T-helper 9 cell (primary cell): ENCODE results near the gene PKN1.
A peak's percentile ranks its signal among the peaks of the same experiment; 100 is the strongest.
"Not testable (repeated sequence)": the region's sequence is repeated elsewhere in the genome, so short reads cannot be mapped to it uniquely, and the experiment has no call there.

ENCODE experiments used
- DNase-seq: peaks from one replicate; pipeline ENCODE4 v3.0.0-alpha.2; 2020

PKN1 gene

DNA sequence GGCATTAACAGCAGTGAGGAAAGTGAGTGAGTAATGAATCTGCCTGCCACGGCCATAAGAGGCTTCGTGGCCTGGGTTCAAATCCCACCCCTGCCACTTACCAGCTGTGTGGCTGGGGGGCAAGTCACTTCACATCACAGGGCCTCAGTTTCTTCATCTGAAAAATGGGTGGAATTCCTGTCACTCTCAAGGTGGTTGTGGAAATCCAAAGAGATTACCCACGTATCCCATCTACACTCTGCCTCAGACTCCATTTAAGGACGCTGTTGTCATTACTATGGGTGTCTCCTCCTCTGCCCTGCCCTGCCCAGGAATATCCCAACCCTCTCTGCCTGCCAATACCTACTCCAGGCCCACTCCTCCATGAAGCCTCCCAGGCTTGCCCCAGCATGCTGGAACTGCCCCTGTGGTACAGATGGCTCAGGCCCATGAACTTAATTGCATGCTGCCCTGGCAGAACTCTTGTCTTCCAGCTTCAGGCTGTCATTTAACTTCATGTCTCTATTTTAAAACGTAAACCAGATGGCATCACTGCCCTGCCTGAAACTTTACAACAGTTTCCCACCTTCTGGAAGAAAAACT, 59.7 kb downstream of the PKN1 start:
- DNase-seq: no peak

DNA sequence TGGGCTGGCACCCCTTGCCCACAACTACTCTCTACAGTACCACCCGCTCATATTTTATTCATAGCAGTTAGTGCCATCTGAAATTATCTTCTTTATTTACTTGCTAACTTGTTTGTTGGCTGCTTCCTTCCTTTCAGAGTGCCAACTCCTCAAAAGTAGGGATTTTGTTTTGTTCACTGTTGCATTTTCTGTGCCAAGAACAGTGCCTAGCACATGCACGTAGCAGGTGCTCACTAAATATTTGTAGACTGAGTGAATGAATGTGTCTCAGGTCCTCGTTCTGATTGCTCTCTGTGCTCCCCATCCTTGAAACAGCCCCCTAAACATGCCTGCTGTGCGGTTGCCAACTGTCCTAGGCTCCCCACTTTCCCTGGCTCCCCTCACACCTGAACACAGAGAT, 61.3 kb downstream of the PKN1 start:
- DNase-seq: no peak

DNA sequence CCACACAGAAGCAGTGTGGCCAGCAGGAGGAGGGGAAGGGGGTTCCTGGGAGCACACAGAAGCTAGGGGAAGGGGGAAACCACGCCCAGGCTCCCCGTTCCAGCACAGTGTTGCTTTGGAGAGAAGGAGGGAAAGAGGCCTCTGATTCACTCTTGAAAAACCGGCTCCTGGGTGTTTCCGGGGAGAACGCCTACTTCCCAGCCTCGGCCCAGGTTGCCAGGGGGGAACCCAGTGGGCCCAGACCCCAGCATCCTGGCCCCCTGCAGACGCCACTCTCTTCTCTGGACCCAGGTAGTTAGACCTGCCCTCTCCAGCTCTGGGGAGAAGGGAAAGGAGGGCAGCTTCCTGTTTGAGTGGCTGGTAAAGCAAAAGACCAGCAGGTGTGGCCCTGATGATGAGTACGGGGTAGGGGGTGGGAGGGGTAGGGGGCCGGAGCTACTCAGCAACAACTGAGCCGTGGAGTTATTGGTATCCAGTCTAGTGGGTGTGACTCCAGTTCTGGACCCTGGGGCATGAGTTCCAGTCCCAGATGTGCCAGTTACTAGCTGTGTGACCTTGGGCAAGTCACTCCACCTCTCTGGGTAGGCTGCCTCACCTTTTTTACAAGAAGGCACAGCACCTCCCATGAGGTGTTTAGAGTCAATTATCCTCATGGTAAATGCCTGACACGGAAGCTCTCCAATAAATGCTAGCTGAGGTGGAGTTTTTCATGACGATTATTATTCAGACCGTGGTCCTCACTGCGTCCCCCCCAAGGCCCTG, 62.0 kb downstream of the PKN1 start:
- no peak for DNase-seq

DNA sequence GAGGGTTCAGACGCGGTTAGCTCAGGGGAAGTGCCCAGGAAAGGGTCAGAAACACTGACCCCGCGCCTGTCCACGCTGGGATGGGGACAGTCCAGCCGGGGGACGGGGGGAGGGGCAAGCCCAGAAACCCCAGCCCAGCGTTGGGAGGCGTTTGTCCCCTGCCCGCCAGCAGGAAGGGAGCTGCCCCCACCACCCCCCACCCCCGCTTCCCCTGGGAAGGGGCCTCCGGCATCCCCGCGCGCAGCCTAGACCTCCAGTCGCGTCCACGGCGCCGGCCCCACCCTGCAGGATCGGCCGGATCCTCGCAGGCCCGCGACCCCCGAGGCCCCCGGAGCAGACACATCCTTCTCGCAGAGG, 62.5 kb downstream of the PKN1 start:
- DNase-seq: no peak

DNA sequence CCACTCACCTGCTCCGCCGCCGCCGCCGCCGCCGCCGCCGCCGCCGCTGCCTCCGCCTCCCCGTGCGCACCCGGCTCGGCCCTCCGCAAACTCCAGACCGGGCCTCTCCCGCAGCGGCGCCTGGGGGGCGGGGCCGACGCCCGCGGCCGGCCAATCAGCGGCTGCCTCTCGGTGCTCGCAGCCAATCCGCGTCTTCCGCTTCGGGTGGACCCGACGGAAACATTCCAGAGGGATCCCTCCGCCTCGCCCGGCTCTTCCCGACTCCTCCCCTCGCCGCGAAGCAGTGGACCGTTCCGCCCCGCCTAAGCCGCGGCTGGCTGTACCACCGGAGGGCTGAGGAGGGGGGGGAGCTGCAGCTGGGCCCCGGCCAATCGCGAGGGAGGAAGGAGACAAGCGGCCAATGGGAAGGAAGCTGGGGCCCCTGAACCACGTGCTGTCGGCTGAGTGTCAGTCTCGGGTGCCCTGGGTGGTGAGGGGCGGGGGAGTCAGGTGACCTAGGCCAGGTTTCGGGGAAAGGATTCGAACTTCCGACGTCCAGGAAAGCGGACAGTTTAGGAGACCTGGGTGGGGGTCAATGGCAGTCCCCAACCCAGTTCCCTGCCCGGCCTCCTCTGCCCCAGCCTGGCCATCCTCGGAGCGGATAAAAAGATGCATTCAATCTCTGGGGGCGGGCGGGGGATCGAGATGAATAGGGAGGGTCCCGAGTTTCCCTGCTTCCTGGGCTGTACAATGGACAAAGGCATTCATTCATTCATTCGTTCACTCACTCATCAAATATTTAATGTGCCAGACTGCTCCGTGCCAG, 63.1 kb downstream of the PKN1 start, which contains the start of gene GIPC1:
Gene GIPC1 (minus strand): TSS at position 99 of the 805 bp plus-strand sequence. CDS start 13,151 bp downstream, outside the sequence.
- DNase-seq: peak; percentile 76

DNA sequence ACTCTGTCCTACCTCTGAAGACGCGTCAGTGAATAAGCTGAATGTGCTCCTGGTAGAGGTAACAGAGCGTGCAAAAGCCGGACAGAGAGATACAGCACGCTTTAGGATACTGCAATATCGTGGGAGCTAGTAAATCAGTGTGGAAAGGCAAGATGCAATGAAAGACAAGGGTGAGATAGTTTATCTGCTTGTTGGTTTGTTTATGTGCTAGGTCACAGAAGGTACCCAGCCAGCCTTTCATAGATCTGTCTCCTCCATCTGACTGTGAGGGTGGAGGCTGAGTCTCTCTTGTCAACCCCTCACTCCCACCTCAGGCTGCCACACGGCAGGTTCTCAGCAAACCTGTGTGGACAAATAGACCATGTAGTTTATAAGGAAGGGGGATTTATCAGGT, 63.7 kb downstream of the PKN1 start:
- DNase-seq: no peak

DNA sequence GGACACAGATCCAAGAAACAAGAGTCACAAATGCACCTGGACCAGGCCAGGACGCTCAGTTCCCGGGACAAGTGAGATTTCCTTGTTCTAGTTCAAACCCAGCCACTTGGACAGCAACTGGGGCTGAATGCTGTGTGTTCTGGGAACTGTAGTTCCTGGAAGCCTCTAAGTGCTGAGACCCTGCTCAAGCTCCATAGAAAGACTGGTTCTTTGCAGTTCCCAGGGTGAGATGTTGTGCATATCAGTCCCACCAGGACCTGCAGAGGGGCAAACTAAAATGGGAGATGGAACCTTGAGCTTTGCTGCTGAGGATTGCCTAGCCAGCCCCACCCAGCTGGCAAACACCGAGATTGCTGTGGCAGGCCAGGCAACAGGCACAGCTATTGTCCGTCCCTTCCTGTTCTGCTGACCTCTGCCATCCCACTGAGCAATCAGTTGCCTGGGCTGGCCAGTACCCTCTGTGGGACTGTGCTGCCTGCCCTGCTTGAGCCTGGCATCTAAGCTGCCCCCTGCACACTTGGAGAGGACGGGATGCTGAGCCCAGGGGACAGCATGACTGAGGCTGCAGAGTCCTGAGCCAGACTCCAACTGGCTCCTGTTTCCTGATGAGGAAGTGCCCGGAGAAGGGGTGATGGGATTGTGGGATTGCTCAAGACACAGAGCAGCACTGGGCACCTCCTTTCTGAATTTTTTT, 64.3 kb downstream of the PKN1 start:
- DNase-seq: no peak

DNA sequence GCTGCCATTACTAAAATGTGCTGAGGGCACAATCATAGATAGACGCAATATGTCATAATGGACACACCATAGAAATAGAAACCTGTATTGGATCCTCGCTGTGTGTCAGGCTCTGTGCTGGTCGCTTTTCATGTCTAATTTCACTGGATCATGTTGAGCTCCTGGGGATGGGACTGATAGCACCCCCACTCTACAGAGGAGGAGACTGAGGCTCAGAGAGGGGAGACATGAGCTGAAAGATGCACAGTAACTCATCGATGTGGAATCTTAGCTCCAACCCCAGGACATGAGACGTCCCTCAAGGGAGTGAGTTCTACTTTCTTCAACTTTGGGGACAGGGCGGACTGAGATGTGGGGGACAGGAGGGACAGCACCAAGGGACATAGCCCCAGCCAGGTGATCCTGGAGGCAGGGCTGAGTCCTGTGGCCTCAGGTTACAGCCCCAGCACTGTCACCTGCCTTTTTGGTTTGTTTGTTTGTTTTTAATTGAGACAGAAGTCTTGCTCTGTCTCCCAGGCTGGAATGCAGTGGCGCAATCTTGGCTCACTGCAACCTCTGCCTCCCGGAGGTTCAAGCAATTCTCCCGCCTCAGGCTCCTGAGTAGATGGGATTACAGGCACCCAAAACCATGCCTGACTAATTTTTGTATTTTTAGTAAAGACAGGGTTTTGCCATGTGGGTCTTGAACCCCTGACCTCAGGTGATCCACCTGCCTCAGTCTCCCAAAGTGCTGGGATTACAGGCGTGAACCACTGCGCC, 69.4 kb downstream of the PKN1 start:
- DNase-seq: no peak

DNA sequence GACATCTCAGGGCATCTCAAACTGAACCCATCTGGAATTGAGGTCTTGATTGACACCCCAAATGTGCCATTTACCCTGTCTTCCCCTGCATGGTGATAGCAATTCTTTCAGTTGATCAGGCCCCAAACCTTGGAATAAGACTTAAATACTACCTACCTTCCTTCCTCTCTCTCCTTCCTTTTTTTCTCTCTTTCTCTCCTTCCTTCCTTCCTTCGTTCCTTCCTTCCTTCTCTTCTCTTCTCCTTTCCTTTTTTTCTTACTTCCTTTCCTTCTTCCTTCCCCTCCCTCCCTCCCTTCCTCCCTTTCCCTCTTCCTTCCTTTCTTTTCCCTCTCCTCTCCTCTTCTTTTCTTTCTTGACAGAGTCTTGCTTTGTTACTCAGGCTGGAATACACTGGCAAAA, 70.2 kb downstream of the PKN1 start:
- DNase-seq: no peak

DNA sequence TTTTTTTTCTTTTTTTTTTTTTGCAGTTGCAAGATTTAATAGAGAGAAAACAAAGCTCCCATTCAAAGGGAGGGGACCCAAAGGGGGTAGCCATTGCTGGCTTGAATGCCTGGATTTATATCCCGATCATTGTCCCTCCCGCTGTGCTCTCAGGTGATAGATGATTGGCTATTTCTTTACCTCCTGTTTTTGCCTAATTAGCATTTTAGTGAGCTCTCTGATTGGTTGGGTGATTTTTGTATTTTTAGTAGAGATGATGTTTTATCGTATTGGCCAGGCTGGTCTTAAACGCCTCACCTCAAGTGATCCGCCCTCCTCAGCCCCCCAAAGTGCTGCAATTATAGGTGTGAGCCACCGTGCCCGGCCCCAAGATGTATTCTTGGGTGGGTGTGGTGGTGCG, 71.5 kb downstream of the PKN1 start:
- not testable (repeated sequence) for DNase-seq

DNA sequence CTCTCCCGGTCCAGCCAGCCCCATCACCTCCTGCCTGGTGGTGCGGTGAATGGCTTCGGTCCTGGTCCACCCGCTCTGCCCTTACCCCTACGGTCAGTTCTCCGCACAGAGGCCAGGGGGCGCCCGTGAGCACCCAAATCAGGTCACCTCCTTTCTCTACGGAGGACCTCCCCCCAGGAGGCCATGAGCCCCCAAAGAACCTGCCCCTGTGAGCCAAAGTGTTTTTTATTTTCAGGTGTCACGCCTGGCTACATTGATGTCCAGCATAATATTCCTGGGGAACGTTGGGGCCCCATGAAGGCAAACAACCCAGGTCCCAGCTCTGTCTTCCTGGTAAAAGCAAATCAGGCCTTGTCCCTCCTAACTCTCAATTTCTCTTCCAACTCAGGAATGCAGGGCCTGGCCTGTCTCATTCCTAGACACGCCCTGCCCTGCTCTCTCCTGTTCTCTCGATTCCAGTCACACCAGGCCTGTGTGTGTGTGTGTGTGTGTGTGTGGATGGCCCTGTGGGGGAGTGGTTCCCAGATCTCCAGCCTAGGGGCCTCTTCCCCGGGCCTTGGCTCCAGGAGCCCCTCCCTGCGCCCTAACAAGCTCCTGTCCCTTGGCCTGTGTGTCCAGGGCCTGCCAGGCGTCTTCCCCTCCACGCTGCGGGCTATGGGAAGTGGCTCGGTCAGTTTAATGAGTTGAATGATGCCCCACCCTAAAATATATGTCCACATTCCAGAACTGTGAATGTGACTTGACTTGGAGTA, 72.6 kb downstream of the PKN1 start:
- peak; percentile 71 for DNase-seq

DNA sequence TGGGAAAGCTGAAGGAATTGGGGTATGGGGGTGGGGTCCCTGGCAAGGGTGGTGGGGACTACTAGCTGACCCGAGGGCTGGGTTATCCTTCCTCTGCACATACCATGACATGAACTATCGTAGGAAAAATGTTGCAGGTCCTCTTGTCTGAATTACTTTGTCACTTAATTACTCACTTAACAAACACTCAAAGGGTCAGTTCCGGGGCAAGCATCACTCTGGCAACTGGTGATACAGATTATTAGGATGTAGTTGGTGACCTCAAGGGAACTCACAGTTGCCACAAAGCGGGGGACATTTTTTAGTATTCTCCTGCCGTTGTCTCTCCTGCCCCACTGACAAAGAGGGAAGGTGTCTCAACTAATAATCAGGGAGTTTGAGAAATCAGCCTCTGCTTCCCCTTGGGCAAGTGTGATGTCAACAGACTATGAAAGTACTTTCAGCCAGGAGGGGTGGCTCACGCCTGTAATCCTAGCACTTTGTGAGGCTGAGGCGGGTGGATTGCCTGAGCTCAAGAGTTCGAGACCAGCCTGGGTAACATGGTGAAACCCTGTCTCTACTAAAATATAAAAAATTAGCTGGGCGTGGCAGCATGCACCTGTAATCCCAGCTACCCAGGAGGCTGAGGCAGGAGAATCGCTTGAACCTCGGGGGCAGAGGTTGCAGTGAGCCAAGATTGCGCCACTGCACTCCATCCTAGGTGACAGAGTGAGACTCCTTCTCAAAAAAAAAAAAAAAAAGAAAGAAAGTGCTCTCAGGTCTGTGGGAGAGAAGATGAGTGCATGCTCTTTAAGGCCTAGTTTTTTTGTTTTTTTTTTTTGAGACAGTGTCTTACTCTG, 74.8 kb downstream of the PKN1 start:
- DNase-seq: no peak

DNA sequence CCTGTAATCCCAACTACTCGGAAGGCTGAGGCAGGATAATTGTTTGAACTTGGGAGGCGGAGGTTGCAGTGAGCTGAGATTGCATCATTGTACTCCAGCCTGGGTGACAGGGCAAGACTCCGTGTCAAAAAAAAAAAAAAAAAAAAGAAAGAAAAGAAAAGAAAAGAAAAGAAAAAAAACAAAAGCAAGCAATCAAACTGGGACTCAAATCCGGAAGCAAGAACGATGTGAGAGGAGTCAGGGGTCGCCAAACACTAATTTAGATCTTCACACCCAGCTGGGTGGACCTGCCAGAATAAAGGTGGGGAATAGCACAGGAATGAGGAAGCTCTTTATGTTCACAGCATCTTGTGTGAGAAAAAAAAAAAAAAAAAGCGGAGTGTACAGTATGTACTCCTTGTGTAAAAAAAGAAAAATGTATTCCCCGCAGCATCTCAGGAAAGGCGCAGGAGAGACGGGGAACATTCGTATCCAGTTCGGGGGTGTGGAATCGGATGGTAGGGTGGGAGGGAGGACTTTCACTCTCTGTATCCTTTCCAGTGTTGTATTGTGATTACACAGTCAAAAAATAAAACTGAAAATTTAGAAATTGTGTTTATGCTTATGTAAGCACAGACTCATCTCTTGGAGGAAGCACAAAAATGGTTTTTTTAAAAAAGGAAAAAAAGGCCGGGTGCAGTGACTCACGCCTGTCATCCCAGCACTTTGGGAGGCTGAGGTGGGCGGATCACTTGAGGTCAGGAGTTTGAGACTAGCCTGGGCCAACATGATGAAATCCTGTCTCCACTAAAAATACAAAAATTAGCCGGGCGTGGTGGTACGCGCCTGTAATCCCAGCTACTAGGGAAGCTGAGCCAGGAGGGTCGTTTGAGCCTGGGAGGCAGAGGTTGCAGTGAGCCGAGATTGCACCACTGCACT, 77.5 kb downstream of the PKN1 start:
- no peak for DNase-seq

DNA sequence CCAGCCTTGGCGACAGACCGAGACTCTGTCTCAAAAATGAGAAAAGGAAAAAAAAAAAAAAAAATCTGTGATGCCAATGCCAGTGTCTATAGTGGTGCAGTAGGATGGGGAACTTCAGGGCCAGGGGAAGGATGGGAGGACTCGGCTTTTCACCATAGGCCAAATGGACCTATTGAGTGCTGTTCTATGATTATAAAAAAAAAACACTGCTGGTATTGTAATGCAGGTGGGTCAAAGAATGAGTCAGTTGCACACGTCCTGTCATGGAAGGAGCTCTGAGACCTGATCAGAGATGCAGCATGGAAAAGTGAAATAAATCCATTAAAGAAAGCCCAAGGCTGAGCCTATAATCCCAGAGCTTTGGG, 78.1 kb downstream of the PKN1 start:
- no peak for DNase-seq

DNA sequence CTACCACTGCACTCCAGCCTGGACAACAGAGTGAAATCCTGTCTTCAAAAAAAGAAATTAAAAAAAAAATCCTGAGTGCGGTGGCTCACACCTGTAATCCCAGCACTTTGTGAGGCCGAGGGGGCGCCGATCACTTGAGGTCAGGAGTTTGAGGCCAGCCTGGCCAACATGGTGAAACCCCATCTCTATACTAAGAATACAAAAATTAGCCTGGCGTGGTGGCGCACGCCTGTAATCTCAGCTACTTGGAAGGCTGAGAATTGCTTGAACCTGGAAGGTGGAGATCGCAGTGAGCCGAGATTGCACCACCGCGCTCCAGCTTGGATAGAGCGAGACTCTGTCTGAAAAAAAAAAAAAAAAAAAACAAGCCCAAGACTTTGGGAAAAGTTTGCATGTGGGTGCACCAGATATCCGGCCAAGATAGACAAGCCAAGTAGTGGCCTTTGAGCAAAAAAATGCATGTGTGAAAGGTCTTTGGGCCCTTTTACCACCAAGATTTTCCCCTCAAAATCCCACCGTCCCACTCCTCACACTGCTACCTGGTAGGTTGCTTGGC, 79.4 kb downstream of the PKN1 start:
- no peak for DNase-seq

DNA sequence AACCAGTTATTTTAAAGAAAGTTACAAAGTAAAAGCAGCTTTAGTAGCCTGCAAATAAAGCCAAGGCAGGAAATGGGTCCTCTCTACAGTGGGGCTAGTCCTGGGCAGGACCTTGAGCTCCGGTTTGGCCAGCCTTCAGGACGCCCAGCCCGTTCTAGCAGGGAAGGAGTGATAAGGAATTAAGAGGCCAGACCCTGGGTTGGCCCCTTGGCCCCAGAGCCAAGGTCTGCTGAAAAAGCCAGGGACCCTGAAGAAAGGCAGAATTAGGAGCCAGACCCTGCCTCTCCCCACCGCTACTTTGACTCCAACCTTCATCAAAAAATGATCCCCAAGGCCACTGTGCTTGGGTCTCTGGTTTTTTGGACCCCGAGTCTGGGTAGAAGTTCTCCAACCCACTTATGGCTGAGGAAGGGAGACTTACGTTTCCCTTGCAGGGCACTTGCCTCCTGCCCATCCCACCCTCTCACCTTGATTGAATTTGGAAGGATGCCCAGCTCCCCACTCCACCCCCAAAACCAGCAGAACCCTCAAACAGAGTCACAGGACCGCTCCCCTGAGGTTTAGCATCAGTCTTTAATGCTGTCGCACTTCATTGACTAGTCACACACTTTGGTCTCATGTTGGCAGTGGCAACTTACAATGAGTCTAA, 81.2 kb downstream of the PKN1 start:
- no peak for DNase-seq

DNA sequence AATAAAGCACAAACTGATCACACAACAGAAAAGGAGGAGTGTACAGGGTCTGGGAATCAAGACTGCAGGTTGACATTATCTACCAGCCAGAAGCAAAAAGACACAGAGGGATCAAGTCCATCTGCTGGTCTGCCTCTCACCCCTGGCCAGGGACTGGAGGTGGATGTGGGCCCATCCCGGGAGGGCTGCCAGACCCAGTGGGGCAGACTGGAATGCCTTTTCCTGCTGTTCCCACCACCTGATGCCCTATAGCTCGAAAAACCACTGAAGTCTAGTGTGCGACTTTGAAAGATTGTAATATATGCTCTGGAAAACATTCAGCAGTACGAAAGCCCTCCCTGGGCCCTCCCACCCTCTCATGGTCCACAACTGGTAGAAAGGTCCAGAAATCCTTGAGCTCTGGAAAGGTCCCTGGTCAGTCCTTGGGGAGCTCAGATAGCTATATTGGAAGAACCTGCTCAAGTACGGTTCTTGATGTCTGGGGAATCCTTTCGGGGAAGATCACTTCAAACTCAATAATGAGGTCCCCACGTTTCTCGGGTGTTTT, 82.5 kb downstream of the PKN1 start:
- DNase-seq: no peak

DNA sequence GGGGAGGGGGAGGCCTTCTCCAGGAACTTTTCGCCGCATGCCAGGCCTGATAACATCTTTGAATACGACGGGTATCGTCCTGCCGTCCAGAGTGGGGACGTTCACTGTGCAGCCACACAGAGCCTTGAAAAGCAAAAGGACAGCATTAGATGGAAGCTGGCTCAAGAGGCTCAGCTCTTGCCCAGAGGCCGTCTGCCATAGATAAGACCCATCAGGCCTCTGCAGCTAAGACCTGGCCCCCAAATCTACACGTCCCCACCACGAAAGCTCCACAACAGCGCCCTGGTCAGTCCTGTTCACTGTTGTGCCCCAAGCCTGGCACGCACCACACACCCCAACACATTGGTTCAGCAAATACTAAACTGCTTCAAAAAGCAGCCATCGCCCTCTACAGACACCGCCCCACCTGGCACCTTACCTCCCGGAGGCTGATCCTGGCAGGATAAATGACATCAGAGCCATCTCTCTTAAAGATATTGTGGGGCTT, 83.0 kb downstream of the PKN1 start:
- DNase-seq: no peak
